ENCODE data around the gene GPRC5B.
A peak's percentile ranks its signal among the peaks of the same experiment; 100 is the strongest.

The GPRC5B gene

DNA sequence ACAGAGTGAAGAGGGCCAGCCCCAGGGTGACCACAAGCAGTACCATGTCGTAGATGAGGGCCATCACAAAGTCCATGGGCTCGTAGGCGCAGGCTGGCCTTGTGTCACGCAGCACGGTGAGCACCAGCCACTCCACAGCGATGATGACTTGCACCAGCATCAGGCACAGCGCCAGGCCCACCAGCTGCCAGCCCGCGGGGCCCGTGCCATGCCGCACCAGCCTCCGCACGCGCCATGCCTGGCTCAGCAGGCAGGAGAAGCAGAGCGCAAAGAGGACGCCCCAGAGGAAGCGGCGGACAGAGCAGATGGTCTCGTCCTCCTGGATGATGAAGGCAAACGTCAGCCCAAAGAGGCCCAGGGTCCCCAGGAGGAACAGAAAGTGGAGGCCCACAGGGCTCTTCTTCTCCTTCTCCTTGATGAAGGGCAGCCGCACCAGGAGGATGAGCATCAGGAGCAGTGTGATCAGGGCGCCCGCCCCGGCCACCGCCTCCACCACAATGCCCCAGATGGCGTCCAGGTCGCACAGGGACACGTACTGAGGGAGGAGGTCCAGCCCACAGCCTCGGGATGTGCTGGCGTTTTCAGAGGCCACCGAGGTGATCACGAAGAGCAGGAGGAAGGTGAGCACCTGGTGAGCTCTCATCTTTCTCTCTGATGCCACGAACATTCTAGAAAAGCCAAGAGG lies 12.3 kb downstream of the GPRC5B start:
- no peak for DNase-seq (ENCODE audit: low read depth, low spot score)

DNA sequence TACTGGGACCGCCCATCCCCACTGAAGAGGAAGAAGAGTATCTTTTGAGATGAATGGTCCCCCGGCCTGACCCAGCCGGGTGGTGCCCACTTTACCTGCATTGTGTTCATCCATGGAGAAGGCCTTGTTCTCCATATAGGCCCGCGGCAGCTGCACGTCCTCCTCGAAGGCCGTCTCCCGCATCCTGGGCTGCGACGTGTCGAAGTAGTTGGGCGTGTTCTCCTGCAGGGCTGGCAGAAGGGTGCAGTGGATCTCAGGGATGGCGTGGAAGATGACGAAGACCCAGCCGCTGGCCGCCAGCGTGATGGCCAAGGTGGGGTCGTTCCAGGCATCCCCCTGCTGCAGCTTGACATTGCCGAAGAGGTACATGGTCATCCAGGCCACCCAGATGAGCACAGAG lies 12.9 kb downstream of the GPRC5B start:
- no peak for DNase-seq (ENCODE audit: low read depth, low spot score)

DNA sequence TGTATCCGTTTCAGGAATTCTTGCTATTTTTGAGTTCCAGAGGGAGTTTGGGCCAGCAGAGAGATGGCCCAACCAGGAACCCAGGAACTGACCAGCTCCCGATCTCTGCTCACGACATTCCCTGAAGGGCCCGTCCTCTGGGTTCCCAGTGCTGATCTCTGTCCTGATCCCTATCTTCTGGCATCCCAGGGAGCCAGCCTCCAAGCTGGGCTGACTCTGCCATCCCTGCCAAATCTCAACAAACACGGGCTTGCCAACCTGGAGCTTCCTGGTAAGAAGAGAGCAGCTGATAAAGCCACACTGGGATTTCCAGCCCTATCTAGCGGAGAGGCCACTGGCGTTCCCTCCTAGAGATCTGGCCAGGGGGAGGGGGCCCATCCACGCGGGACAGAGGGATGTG lies 16.2 kb downstream of the GPRC5B start:
- DNase-seq (ENCODE audit: low read depth, low spot score): no peak

DNA sequence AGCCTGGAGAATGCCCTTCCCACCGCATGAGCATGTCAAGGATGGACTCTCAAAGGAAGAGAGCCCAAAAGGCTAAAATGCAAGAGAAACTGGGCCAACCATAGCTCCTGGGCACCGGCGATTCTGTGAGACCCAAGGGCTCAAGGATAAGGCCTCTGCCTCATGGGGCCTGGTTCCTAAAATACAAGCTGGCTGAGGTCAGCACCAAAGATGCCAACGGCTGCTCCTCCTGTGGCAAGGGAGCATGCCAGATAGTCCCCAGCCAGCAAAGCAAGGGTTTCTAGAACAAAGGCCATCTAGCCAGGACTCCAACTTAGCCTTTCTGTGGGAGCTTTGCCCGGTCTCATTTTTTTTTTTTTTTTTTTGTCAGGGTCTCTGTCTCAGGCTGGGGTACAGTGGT lies 20.1 kb downstream of the GPRC5B start:
- no peak for DNase-seq (ENCODE audit: low read depth, low spot score)

DNA sequence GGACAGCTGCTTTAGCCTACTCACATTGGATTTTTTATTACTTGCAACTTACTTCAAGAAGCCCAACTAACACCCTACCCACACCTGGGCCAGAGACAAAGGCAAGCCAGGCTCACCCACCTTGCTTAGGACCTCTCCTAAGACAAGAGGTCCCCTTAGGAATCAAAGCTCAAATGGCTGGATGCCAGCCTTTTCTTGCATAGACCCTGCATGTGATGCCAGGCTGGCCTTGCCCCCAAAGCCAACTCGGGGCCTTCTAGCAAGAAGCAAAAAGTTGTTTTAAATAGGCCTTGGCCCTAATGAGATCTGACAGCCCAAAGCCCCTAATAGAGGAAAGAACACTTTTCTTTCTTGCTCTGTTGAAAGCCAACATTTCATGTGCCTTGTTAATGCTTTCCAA lies 20.7 kb downstream of the GPRC5B start:
- no peak for DNase-seq (ENCODE audit: low read depth, low spot score)

DNA sequence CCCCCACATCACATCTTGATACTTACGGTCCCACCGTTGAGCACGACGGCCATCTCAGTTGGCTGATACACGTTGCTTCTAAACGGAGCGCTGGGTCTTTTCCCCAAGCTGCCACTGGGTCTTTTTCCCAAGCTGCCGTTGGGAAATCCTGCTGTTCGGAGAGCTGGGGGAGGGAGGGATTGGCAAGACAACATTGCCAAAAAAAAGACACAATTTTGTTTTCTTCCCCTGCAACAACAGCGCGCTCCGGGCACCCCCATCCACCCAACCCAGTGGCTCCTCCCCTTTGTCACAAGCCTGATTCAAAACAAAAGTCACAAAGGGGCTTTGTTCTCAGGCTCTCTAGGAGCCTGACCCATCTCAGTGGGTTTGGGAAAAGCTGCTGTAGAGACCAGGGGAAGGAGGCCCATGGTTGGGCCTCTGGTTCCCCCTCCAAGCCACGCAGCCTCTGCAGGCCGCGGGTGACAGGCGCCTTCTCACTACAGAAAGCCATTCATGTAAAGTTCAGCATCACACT lies 22.8 kb downstream of the GPRC5B start:
- DNase-seq (ENCODE audit: low read depth, low spot score): peak; percentile 87

DNA sequence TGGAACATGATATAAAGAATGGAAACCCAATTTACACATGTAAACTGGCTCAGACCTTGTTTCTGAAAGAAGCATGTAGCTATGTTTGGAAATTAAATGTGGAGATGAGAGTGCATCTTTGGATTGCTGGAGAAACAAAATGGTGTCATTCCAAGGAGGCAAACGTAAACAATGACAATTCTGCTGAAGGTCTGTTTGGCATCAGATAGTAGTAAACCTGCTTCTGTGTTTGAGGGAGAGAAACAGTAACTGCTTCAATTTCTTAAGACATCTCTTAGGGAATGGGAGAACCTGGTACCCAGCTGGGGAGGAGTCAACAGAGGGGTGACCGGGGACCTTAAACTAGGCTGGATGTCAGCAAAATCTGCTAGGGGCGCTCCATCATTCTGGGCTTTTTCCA lies 23.5 kb downstream of the GPRC5B start:
- peak; percentile 39 for DNase-seq (ENCODE audit: low read depth, low spot score)

DNA sequence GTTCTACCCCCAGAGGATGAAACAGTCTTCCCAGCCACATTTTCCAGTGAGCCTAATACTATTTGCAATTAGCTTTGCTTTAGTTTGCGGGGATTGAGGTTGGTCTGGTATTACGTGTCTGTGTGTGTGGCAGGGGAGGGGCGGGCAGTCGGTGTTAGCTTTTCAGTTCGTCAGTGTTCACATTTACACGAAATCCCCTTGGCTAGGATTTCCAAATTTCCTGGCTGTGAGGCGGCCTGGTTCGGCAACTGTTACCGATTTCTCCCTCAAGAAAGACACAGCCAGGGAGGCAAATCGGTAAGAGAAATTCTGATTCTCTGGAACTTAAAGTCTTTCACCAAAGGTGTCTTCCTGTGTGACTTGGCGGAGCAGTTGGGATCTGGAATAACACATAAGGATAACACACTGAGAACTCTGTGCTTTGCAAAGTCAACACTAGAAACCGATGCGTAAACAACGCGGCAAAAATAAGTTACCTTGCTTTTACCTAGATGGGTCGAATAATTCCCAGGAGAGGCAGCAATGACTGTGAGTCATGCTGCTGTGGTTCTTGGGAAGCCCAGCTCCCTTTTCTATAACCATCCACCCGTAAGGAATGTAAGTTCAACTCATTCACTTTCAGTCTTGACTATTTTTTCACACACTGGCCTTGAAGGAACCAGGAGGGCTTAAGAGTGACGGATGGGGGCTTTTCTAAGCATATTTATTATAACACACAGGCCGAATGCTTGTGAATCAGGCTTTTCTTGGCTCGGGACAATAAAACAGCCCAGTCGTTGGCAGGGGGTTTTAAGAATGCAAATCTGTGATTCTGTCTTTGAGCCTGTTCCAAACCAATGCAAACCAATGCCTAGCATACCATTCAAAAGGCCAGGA lies 24.2 kb downstream of the GPRC5B start:
- peak; percentile 74 for DNase-seq (ENCODE audit: low read depth, low spot score)

DNA sequence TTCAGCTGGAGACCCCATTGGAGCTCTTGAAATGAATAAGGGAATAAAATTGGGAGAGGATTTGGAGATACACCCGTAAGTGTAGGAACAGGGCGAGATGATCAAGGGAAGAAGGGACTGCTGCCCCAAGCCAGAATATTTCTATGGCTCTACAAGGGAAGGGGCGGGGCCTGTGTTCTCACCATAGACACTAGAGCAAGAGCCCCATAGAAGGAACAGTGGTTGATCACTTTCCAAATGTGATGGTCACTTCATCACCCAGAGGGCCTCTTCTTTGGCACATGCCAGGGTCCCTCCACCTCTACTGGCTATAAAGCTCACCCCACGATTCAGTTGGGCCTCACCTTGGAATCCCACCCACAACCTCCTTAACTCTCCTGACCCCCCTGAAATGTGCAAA lies 25.0 kb downstream of the GPRC5B start:
- DNase-seq (ENCODE audit: low read depth, low spot score): no peak

- DNase-seq (ENCODE audit: low read depth, low spot score): no peak
Measured at GRCh38 chr16:19859166-19859565, 25.5 kb downstream of the GPRC5B start.

GRCh38 chr16:19858340-19859018 lies 26.2 kb downstream of the GPRC5B start:
- no peak for DNase-seq (ENCODE audit: low read depth, low spot score)

DNA sequence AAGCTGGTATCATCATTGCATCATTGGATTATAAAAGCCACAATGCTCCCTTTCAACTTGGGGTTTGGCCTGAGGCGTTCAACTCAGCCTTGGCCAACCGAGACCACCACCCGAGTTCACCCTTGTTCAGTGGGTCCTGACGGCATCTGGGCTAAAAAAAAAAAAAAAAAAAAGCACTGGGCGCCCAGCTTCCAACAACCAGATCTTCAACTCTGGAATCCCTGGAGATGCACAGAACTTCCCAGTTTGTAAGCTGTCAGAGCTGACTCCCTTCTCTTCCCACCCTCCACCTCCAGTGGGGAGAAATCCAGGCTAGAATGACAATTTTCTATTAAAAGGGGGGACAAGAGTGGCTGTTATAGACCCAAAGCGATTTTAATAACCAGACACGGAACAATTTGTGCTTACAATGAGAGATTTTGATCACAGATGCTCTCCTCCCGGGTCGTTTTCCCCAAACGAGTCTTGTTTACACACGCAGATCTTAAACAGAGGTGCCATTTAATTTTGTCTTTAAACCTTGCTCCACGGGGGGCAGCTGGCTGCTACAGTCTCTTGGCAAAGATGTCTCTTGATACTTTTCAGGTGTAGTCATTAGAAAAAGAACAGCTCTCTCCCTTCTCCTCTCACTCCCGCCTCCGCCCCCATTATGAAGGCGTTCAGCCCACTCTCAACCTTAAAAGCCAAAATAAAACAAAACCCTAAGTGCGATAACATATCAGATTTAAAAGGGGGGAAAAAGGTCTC lies 26.9 kb downstream of the GPRC5B start:
- no peak for DNase-seq (ENCODE audit: low read depth, low spot score)

DNA sequence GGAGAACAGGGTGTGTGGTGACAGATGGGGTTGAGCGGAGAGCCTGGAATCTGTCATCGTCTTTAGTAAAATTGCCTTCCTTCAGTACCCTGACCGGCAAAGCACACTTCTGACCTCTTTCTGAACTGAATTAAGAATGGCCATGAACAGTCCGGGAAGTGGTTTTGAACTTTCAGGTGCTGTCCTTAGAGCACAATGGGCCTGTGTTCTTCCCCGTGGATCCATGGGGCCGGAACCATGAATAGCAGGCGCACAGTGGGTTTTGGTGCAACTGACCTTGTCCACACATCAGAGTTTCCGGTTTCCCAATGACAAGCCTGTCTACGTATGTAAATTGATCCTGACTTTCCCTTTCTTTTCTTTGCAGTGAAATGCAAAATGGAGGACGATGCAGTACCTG lies 28.5 kb downstream of the GPRC5B start:
- no peak for DNase-seq (ENCODE audit: low read depth, low spot score)

DNA sequence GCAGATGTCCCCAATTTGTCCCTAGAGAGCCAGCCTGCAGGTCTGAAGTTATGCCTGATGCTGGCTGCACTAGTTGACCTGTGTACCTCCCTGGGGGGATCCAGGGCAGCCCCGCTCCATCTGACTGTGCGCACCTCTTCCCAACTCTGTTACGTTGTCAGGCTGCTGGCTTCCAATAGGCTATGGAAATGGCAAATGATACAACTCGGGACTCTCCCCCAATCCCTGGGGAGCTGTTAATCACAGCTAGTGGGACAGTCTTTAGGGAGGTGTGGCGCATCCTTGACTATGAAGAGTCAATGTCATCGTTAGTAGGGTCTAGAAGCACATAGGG lies 30.1 kb downstream of the GPRC5B start:
- no peak for DNase-seq (ENCODE audit: low read depth, low spot score)

GRCh38 chr16:19853742-19854542 lies 30.7 kb downstream of the GPRC5B start:
- peak; percentile 90 for DNase-seq (ENCODE audit: low read depth, low spot score)

- peak; percentile 62 for DNase-seq (ENCODE audit: low read depth, low spot score)
Measured at GRCh38 chr16:19853132-19853741, 31.4 kb downstream of the GPRC5B start.

DNA sequence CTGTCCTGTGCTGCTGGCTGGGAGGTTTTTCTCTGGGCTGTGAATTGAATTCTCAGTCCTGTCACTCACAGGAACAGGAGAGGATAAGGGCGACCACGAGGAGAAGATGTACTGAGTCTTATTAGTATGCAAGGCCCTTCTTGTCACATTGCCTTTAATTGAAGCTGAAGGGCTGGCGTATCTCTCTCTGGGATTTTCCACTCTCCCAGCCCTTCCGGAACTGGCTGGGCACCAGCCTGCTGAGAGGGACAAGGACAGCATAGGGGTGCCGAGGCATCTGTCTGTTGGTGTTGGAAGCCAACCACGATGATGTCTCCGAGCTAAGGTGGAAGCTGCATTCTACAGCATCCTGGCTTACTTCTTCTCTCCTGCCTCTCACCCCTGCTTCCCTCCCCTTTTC lies 33.2 kb downstream of the GPRC5B start:
- DNase-seq (ENCODE audit: low read depth, low spot score): no peak

GRCh38 chr16:19850131-19850817 lies 34.4 kb downstream of the GPRC5B start:
- DNase-seq (ENCODE audit: low read depth, low spot score): no peak

GRCh38 chr16:19848756-19849155 lies 35.9 kb downstream of the GPRC5B start:
- no peak for DNase-seq (ENCODE audit: low read depth, low spot score)

- DNase-seq (ENCODE audit: low read depth, low spot score): no peak
Measured at GRCh38 chr16:19846436-19846835, 38.2 kb downstream of the GPRC5B start.

Data from ELF-1 (cell line).